HCT116 (cell line): Measurements from ENCODE around the gene TCP11L1. TPM values are rescaled to one million over a fixed set of nuclear protein-coding genes. Genes with fewer than 3 reads are reported as not detected.

ENCODE experiments used
- ATAC-seq: fragments of 200-7000 bp; cut with Tn5 transposase; 2 replicates; pipeline ENCODE4 v1.9.1; 2020; ENCODE audit warnings: mild to moderate bottlenecking, moderate library complexity
- BruUV-seq: library from RNA; stranded (reverse); fragments of 400-500 nt; replicated peaks from 2 replicates; lab custom pipeline; 2021; lab: Mats Ljungman, UMichigan
- CTCF ChIA-PET: fragments of 300-600 bp; sonication (Branson Sonifier 250); formaldehyde crosslinking; loops from one replicate; lab custom pipeline; 2021; ENCODE audit warnings: antibody characterized with exemption; lab: Charles Lee
- POLR2A ChIA-PET: fragments of 300-600, 350-600 bp; sonication (Branson Sonifier 250); formaldehyde crosslinking; loops from one replicate; lab custom pipeline; 2021; ENCODE audit warnings: antibody characterized with exemption; lab: Charles Lee
- RAD21 ChIA-PET, 2 experiments: fragments of 300-600 bp; sonication (Branson Sonifier 250); formaldehyde crosslinking; loops; one replicate each; lab custom pipeline; 2023; ENCODE audit warnings: low total read pairs in 2 of 2; ENCODE audit not compliant: uncharacterized antibody in 2 of 2, unreplicated experiment in 2 of 2, low non-redundant PET in 1 of 2; lab: Charles Lee
- DNase-seq: peaks from one replicate; pipeline ENCODE4 v3.0.0-alpha.2; 2010; ENCODE audit warnings: low read depth, low spot score
- H2AFZ ChIP-seq: fragments of 200-600 bp; shearing (Covaris generic), sonication (generic); 2 replicates; pipeline ENCODE4 v1.6.1; 2017; ENCODE audit warnings: low read depth, mixed run types, mixed read lengths, antibody characterized with exemption, low read length; ENCODE audit not compliant: poor library complexity, severe bottlenecking
- H3K27ac ChIP-seq: 2 replicates; pipeline ENCODE4 v1.5.1; 2012; ENCODE audit warnings: low read depth, low read length
- H3K27me3 ChIP-seq: fragments of 200-600 bp; sonication (generic); 2 replicates; pipeline ENCODE4 v1.6.1; 2016; ENCODE audit warnings: mixed run types, low read length, mixed read lengths; ENCODE audit not compliant: insufficient read depth
- H3K36me3 ChIP-seq, 2 experiments: fragments of 200-500 bp in 1 of 2; fragments of 200-600 bp in 1 of 2; sonication (Bioruptor generic) in 1 of 2; sonication (generic) in 1 of 2; 2 replicates each; pipeline versions ENCODE4 v1.5.1 to v1.6.1; 2014 to 2016; ENCODE audit warnings: low read length in 2 of 2, inconsistent platforms in 1 of 2, mixed read lengths in 1 of 2, mixed run types in 1 of 2; ENCODE audit not compliant: insufficient read depth in 2 of 2, control insufficient read depth in 1 of 2
- H3K4me1 ChIP-seq, 2 experiments: fragments of 200-600 bp in 1 of 2; sonication (generic) in 1 of 2; 2 replicates each; pipeline versions ENCODE4 v1.5.1 to v1.6.1; 2012 to 2017; ENCODE audit warnings: low read length in 2 of 2, inconsistent platforms in 1 of 2, mild to moderate bottlenecking in 1 of 2, mixed read lengths in 1 of 2, mixed run types in 1 of 2, moderate library complexity in 1 of 2; ENCODE audit not compliant: insufficient read depth in 2 of 2, control insufficient read depth in 1 of 2
- H3K4me2 ChIP-seq: fragments of 200-600 bp; sonication (generic); 2 replicates; pipeline ENCODE4 v1.6.1; 2017; ENCODE audit warnings: mixed run types, low read length, mixed read lengths
- H3K4me3 ChIP-seq, 2 experiments: fragments of 200-600 bp in 1 of 2; sonication (generic) in 1 of 2; replicated peaks in 1 of 2; 2 replicates each; pipeline ENCODE4 v1.5.1; 2011 to 2016; ENCODE audit warnings: low read length in 2 of 2, control low read depth in 1 of 2, low read depth in 1 of 2, mild to moderate bottlenecking in 1 of 2, mixed read lengths in 1 of 2, mixed run types in 1 of 2
- H3K79me2 ChIP-seq: fragments of 200-600 bp; sonication (generic); 2 replicates; pipeline ENCODE4 v1.6.1; 2017; ENCODE audit warnings: mild to moderate bottlenecking, mixed run types, low read length, moderate library complexity, mixed read lengths; ENCODE audit not compliant: insufficient read depth
- H3K9ac ChIP-seq: fragments of 200-600 bp; sonication (generic); 2 replicates; pipeline ENCODE4 v1.6.1; 2016; ENCODE audit warnings: low read length, mixed read lengths
- H3K9me2 ChIP-seq: fragments of 200-600 bp; sonication (generic), shearing (Covaris generic); 2 replicates; pipeline ENCODE4 v1.6.1; 2017; ENCODE audit warnings: mixed run types, mild to moderate bottlenecking, moderate library complexity; ENCODE audit not compliant: insufficient read depth
- H3K9me3 ChIP-seq, 2 experiments: fragments of 200-500 bp in 1 of 2; fragments of 200-600 bp in 1 of 2; sonication (Bioruptor generic) in 1 of 2; sonication (generic) in 1 of 2; 2 replicates each; pipeline ENCODE4 v1.6.1; 2014 to 2017; ENCODE audit warnings: low read length in 2 of 2, mixed read lengths in 2 of 2, inconsistent platforms in 1 of 2, low read depth in 1 of 2, mild to moderate bottlenecking in 1 of 2, mixed run types in 1 of 2, moderate library complexity in 1 of 2; ENCODE audit not compliant: control insufficient read depth in 1 of 2, insufficient read depth in 1 of 2
- H4K20me1 ChIP-seq: fragments of 200-600 bp; sonication (generic), shearing (Covaris generic); 2 replicates; pipeline ENCODE4 v1.6.1; 2017; ENCODE audit warnings: mixed run types, mild to moderate bottlenecking, moderate library complexity; ENCODE audit not compliant: insufficient read depth
- CBX3 ChIP-seq: IDR thresholded peaks from 2 replicates; pipeline ENCODE4 v1.6.1; 2012; ENCODE audit warnings: low read depth
- CEBPB ChIP-seq: IDR thresholded peaks from 2 replicates; pipeline ENCODE4 v1.6.1; 2012; ENCODE audit warnings: low read depth
- EGR1 ChIP-seq: IDR thresholded peaks from 2 replicates; pipeline ENCODE4 v1.6.1; 2012; ENCODE audit warnings: low read depth
- ELF1 ChIP-seq: IDR thresholded peaks from 2 replicates; pipeline ENCODE4 v1.6.1; 2012; ENCODE audit warnings: low read depth, borderline replicate concordance
- EZH2 ChIP-seq: fragments of 200-600 bp; sonication (generic); IDR thresholded peaks from 2 replicates; pipeline ENCODE4 v1.6.1; 2017; ENCODE audit warnings: antibody characterized with exemption, mixed run types
- EZH2phosphoT487 ChIP-seq: fragments of 200-600 bp; IDR thresholded peaks from 2 replicates; pipeline ENCODE4 v1.6.1; 2018; ENCODE audit warnings: antibody characterized with exemption, borderline replicate concordance
- FOSL1 ChIP-seq: IDR thresholded peaks from 2 replicates; pipeline ENCODE4 v1.6.1; 2012; ENCODE audit warnings: low read depth
- JUND ChIP-seq: IDR thresholded peaks from 2 replicates; pipeline ENCODE4 v1.6.1; 2012
- POLR2A ChIP-seq: IDR thresholded peaks from 2 replicates; pipeline ENCODE4 v1.7.0; 2011; ENCODE audit warnings: borderline replicate concordance; ENCODE audit not compliant: insufficient read depth, insufficient read length; ENCODE audit errors: extremely low read depth
- SIN3A ChIP-seq: IDR thresholded peaks from 2 replicates; pipeline ENCODE4 v1.6.1; 2012; ENCODE audit warnings: low read depth
- SP1 ChIP-seq: IDR thresholded peaks from 2 replicates; pipeline ENCODE4 v1.6.1; 2012; ENCODE audit warnings: low read depth
- TCF7L2 ChIP-seq: IDR thresholded peaks from 2 replicates; pipeline ENCODE4 v1.7.0; 2011; ENCODE audit warnings: borderline replicate concordance, inconsistent platforms; ENCODE audit not compliant: insufficient read depth, insufficient read length; ENCODE audit errors: extremely low read depth
- YY1 ChIP-seq: IDR thresholded peaks from 2 replicates; pipeline ENCODE4 v1.6.1; 2011; ENCODE audit warnings: low read length, low read depth, moderate library complexity, mild to moderate bottlenecking; ENCODE audit not compliant: insufficient replicate concordance; ENCODE audit errors: extremely low read depth
- ZFX ChIP-seq: fragments of 450-650 bp; IDR thresholded peaks from 2 replicates; pipeline ENCODE4 v1.6.1; 2017
- ZNF274 ChIP-seq: fragments of 200-500 bp; sonication (Bioruptor generic); IDR thresholded peaks from 2 replicates; pipeline ENCODE4 v1.6.1; 2014; ENCODE audit warnings: mild to moderate bottlenecking, low read depth, low read length, inconsistent platforms
- intact Hi-C: fragments of 100-400 bp; cut with micrococcal nuclease; formaldehyde crosslinking; loops from 2 replicates; pipeline ENCODE4 v1.10.0; 2022
- total RNA-seq: library from RNA; stranded (reverse); gene quantifications from one replicate; pipeline ENCODE4 v1.2.1, GENCODE V29; 2021; ENCODE audit not compliant: unreplicated experiment
- TF ChIP-seq, protein P1 (sequence below): IDR thresholded peaks from 2 replicates; pipeline ENCODE4 v1.6.1; 2011; ENCODE audit warnings: mild to moderate bottlenecking, low read length, moderate library complexity; ENCODE audit not compliant: insufficient replicate concordance; ENCODE audit errors: extremely low read depth
- TF ChIP-seq, protein P2 (sequence below): IDR thresholded peaks from 2 replicates; pipeline ENCODE4 v1.6.1; 2012
- TF ChIP-seq, protein P3 (sequence below), 3 experiments: fragments of 200-600 bp in 1 of 3; sonication (generic) in 1 of 3; IDR thresholded peaks in 2 of 3; conservative IDR thresholded peaks in 1 of 3; 2 replicates each; pipeline ENCODE4 v1.5.1; 2012 to 2017; ENCODE audit warnings: low read depth in 2 of 3, low read length in 2 of 3, antibody characterized with exemption in 1 of 3, borderline replicate concordance in 1 of 3, control low read depth in 1 of 3, mild to moderate bottlenecking in 1 of 3, mixed read lengths in 1 of 3, mixed run types in 1 of 3, moderate library complexity in 1 of 3; ENCODE audit not compliant: insufficient read depth in 1 of 3
- TF ChIP-seq, protein P4 (sequence below): IDR thresholded peaks from 2 replicates; pipeline ENCODE4 v1.6.1; 2012; ENCODE audit warnings: low read depth
- TF ChIP-seq, protein P5 (sequence below): IDR thresholded peaks from 2 replicates; pipeline ENCODE4 v1.6.1; 2012

TCP11L1 gene
- total RNA-seq, 1 experiment from 2014 or later: 12.0 TPM

DNA sequence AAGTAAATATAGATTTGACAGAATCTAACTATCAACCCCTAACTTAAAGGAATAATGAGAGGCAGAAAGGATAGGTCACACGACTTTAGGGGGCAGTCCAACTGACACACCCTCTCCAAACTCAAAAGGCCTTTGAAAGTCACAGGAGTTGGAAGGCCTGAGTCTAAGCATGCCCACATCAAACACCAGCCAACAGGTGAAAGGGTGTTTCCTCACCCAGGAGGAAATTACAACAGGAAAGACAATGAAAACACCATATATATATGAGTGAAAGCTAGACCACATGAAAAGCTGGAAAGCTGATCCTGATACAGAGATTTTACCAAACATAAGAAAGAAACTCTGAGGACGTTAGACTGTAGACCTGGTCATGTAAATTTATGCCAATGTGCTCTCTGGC is 34.2 kb upstream of the TCP11L1 start:
- H2AFZ ChIP-seq: peak overlapping the region; percentile 24

More for the DNA sequence above, 34.2 kb upstream of the TCP11L1 start:
- TF ChIP-seq FOSL1 (no peak), CBX3 (no peak), EZH2phosphoT487 (no peak), EZH2 (no peak), SP1 (no peak), YY1 (no peak), SIN3A (no peak), ZNF274 (no peak), CEBPB (no peak), ELF1 (no peak), ZFX (no peak), JUND (no peak), EGR1 (no peak), TCF7L2 (no peak), POLR2A (no peak)
- TF ChIP-seq, protein P1, sequence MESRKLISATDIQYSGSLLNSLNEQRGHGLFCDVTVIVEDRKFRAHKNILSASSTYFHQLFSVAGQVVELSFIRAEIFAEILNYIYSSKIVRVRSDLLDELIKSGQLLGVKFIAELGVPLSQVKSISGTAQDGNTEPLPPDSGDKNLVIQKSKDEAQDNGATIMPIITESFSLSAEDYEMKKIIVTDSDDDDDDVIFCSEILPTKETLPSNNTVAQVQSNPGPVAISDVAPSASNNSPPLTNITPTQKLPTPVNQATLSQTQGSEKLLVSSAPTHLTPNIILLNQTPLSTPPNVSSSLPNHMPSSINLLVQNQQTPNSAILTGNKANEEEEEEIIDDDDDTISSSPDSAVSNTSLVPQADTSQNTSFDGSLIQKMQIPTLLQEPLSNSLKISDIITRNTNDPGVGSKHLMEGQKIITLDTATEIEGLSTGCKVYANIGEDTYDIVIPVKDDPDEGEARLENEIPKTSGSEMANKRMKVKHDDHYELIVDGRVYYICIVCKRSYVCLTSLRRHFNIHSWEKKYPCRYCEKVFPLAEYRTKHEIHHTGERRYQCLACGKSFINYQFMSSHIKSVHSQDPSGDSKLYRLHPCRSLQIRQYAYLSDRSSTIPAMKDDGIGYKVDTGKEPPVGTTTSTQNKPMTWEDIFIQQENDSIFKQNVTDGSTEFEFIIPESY: no peak
- TF ChIP-seq, protein P2, sequence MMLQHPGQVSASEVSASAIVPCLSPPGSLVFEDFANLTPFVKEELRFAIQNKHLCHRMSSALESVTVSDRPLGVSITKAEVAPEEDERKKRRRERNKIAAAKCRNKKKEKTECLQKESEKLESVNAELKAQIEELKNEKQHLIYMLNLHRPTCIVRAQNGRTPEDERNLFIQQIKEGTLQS: no peak
- TF ChIP-seq, protein P3, sequence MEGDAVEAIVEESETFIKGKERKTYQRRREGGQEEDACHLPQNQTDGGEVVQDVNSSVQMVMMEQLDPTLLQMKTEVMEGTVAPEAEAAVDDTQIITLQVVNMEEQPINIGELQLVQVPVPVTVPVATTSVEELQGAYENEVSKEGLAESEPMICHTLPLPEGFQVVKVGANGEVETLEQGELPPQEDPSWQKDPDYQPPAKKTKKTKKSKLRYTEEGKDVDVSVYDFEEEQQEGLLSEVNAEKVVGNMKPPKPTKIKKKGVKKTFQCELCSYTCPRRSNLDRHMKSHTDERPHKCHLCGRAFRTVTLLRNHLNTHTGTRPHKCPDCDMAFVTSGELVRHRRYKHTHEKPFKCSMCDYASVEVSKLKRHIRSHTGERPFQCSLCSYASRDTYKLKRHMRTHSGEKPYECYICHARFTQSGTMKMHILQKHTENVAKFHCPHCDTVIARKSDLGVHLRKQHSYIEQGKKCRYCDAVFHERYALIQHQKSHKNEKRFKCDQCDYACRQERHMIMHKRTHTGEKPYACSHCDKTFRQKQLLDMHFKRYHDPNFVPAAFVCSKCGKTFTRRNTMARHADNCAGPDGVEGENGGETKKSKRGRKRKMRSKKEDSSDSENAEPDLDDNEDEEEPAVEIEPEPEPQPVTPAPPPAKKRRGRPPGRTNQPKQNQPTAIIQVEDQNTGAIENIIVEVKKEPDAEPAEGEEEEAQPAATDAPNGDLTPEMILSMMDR (IDR thresholded peaks at IDR 0.05 in 2 of 3, conservative IDR thresholded peaks at IDR 0.05 in 1 of 3; ENCODE audit: borderline replicate concordance in 1 of 3, insufficient read depth in 1 of 3, low read depth in 2 of 3, low read length in 2 of 3): no peak
- TF ChIP-seq, protein P4, sequence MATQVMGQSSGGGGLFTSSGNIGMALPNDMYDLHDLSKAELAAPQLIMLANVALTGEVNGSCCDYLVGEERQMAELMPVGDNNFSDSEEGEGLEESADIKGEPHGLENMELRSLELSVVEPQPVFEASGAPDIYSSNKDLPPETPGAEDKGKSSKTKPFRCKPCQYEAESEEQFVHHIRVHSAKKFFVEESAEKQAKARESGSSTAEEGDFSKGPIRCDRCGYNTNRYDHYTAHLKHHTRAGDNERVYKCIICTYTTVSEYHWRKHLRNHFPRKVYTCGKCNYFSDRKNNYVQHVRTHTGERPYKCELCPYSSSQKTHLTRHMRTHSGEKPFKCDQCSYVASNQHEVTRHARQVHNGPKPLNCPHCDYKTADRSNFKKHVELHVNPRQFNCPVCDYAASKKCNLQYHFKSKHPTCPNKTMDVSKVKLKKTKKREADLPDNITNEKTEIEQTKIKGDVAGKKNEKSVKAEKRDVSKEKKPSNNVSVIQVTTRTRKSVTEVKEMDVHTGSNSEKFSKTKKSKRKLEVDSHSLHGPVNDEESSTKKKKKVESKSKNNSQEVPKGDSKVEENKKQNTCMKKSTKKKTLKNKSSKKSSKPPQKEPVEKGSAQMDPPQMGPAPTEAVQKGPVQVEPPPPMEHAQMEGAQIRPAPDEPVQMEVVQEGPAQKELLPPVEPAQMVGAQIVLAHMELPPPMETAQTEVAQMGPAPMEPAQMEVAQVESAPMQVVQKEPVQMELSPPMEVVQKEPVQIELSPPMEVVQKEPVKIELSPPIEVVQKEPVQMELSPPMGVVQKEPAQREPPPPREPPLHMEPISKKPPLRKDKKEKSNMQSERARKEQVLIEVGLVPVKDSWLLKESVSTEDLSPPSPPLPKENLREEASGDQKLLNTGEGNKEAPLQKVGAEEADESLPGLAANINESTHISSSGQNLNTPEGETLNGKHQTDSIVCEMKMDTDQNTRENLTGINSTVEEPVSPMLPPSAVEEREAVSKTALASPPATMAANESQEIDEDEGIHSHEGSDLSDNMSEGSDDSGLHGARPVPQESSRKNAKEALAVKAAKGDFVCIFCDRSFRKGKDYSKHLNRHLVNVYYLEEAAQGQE: no peak
- TF ChIP-seq, protein P5, sequence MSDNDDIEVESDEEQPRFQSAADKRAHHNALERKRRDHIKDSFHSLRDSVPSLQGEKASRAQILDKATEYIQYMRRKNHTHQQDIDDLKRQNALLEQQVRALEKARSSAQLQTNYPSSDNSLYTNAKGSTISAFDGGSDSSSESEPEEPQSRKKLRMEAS: no peak
- no peak overlapping the region for H3K4me2 ChIP-seq
- peaks cover 3 to 11% of the 10 kb centered on the region in 2 experiments; a peak in 2 of 4 replicates for H3K4me1 ChIP-seq
- H3K36me3 ChIP-seq: no peaks in the 10 kb centered on the region
- no peak overlapping the region for H3K4me3 ChIP-seq
- no peaks in the 10 kb centered on the region for H3K9me2 ChIP-seq
- ChIA-PET POLR2A (no interaction called here), RAD21 (no interaction called here), CTCF (no interaction called here)
- H3K9me3 ChIP-seq: no peaks in the 10 kb centered on the region
- H3K27me3 ChIP-seq: no peaks in the 10 kb centered on the region
- H3K79me2 ChIP-seq: no peaks in the 10 kb centered on the region
- DNase-seq: no peak
- BruUV-seq: no TSS peak
- no peaks in the 10 kb centered on the region for H4K20me1 ChIP-seq
- intact Hi-C loops: no loop called here
- ATAC-seq: peak; percentile 38; the same call in 1 of the 2 replicates
- no peak overlapping the region for H3K9ac ChIP-seq
- no peak overlapping the region for H3K27ac ChIP-seq
